GM10266 (cell line): ENCODE results near the gene GBP7.
"Not testable (repeated sequence)": the region's sequence is repeated elsewhere in the genome, so short reads cannot be mapped to it uniquely, and the experiment has no call there.

Experiments
- DNase-seq: peaks from one replicate; pipeline ENCODE4 v3.0.0; 2012; ENCODE audit errors: extremely low spot score
- CTCF ChIP-seq: IDR thresholded peaks from 2 replicates; pipeline ENCODE4 v1.5.1; 2012; ENCODE audit warnings: mild to moderate bottlenecking, low read depth; ENCODE audit not compliant: control insufficient read depth, insufficient read depth; ENCODE audit errors: missing control alignments

The GBP7 gene

DNA sequence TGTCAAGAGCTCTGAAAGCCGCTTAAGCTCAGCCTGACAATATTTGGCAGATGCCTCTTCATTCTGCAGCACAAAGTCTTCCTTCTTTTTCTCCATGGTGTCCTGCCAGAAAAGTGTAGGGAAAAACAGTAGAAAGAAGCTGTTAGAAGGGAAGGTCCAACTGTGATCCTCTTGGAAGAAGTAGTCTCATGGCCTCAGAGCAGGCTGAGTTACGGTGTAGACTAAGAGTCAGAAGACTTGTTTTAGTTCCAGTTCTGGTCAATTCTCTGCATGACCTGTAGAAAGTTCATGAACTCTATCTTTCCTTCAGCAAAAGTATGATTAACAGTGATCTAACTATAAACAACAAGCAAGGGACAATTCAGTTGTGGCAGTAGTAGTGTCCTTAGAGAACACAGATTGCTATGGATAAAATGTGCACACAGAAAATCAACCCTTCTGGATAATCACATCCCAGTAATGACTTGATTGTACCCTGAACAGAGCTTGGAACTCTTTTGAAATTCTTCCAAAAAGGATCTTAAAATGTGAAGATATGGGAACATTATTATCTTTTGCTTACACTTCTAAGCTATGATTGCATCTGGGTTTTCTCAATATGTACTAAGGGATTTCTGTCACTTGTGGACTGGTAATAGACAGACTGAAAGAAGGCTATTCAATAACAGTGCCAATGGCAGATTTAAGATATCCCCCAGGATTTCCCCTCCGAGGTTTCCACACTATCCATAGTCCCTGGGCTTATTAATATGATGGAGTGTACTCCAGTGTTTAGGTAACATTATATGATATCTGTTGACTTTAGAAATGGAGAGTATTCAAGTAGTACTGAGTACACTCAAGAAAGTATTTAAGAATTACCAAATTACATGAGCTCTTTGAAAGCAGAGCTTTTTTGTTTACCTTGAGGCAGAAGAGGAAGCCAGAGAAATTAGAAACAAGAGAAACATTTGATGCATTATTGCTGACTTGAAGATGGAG is 27.8 kb downstream of the GBP7 start:
- TF ChIP-seq CTCF = no peak
- no peak for DNase-seq

- DNase-seq = no peak
- TF ChIP-seq CTCF = no peak
Observed at GRCh38 chr1:89146721-89147120, 29.1 kb downstream of the GBP7 start.

- no peak for TF ChIP-seq CTCF
- no peak for DNase-seq
Observed at GRCh38 chr1:89143484-89143883, 32.3 kb downstream of the GBP7 start.

DNA sequence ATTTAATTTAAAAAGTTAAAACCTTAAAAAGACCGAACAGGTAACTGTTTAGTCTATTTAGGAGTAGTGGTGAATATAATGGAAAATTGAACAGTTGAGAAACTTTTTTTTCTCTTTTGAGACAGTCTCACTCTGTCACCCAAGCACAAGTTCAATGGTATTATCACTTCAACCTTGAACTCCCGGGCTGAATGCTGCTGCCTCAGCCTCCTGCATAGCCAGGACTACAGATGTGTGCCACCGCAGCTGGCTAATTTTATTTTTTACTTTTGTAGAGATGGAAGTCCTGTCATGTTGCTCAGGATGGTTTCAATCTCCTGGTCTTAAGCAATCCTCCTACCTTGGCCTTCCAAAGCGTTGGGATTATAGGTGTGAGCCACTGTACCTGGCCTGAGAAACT is 33.6 kb downstream of the GBP7 start:
- TF ChIP-seq CTCF = no peak
- DNase-seq = no peak

GRCh38 chr1:89133747-89134146 is 42.1 kb downstream of the GBP7 start:
- TF ChIP-seq CTCF = no peak
- no peak for DNase-seq

GRCh38 chr1:89130716-89131115 is 45.1 kb downstream of the GBP7 start:
- TF ChIP-seq CTCF = no peak
- DNase-seq = no peak

- TF ChIP-seq CTCF = no peak
- DNase-seq = no peak
Observed at GRCh38 chr1:89129911-89130310, 45.9 kb downstream of the GBP7 start.

DNA sequence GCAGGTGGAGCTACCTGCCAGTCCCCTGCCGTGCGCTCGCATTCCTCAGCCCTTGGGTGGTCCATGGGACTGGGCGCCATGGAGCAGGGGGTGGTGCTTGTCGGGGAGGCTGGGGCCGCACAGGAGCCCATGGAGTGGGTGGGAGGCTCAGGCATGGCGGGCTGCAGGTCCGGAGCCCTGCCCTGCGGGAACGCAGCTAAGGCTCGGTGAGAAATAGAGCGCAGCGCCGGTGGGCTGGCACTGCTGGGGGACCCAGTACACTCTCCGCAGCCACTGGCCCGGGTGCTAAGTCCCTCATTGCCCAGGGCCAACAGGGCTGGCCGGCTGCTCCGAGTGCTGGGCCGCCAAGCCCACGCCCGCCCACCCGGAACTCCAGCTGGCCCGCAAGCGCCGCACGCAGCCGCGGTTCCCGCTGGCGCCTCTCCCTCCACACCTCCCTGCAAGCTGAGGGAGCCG is 47.8 kb downstream of the GBP7 start:
- not testable (repeated sequence) for DNase-seq

DNA sequence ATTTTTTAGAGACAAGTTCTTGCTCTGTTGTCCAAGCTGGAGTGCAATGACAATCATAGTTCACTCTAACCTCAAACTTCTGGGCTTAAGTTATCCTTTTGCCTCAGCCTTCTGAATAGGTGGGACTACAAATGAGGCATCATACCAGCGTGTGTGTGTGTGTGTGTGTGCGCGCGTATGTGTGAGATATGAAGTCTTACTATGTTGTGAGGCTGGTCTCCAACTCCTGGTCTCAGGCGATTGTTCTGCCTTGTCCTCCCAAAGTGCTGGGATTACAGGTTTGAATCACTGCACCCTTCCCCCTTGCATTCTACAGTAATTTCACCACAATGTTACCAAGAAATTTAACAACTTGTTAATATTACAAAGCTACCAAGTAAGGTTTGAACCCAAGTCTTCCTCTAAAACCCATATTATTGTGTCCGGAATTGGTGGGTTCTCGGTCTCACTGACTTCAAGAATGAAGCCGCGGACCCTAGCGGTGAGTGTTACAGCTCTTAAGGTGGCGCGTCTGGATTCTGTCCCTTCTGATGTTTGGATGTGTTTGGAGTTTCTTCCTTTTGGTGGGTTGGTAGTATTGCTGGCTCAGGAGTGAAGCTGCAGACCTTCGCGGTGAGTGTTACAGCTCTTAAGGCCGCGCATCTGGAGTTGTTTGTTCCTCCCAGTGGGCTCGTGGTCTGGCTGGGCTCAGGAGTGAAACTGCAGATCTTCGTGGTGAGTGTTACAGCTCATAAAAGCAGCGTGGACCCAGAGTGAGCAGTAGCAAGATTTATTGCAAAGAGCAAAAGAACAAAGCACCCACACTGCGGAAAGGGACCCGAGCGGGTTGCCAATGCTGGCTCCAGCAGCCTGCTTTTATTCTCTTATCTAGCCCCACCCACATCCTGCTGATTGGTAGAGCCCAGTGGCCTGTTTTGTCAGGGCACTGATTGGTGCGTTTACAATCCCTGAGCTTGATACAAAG is 48.9 kb downstream of the GBP7 start:
- not testable (repeated sequence) for DNase-seq
